Activated CD8-positive, alpha-beta memory T cell treated with anti-CD3 and anti-CD28 coated beads, Interleukin-2, amount 10 ng/mL, durations not matched to agents 7 days and 5 days (primary cell): ENCODE results near the gene MBOAT1. TPM values are rescaled to one million over a fixed set of nuclear protein-coding genes. Genes with fewer than 3 reads are reported as not detected.

Experiments used
- ATAC-seq: fragments of 150-1000 bp; cut with Tn5 transposase; one replicate; pipeline ENCODE4 v1.10.0; 2021; ENCODE audit warnings: moderate library complexity
- CTCF ChIA-PET: fragments of 350-600 bp; sonication (Branson Sonifier 250); formaldehyde crosslinking; loops from one replicate; lab custom pipeline; 2021; ENCODE audit warnings: antibody characterized with exemption; lab: Charles Lee
- DNase-seq: peaks from one replicate; pipeline ENCODE4 v3.0.0-alpha.2; 2020
- H3K27ac Mint-ChIP-seq: one replicate; pipeline ENCODE4 v1.8.0; 2021; ENCODE audit warnings: mild to moderate bottlenecking, mixed read lengths
- H3K27me3 Mint-ChIP-seq: one replicate; pipeline ENCODE4 v1.8.0; 2021; ENCODE audit warnings: mixed read lengths
- H3K36me3 Mint-ChIP-seq: one replicate; pipeline ENCODE4 v1.8.0; 2021; ENCODE audit warnings: mild to moderate bottlenecking, mixed read lengths
- H3K4me1 Mint-ChIP-seq: one replicate; pipeline ENCODE4 v1.8.0; 2021; ENCODE audit warnings: mixed read lengths
- H3K4me3 Mint-ChIP-seq: one replicate; pipeline ENCODE4 v1.8.0; 2021; ENCODE audit warnings: mild to moderate bottlenecking, moderate library complexity, mixed read lengths
- H3K9me3 Mint-ChIP-seq: one replicate; pipeline ENCODE4 v1.8.0; 2022; ENCODE audit warnings: low read depth, mixed read lengths
- total RNA-seq, 2 experiments: library from RNA; stranded (reverse); gene quantifications; one replicate each; pipeline ENCODE4 v1.2.3, GENCODE V29; 2021

Gene MBOAT1
- total RNA-seq, 2 experiments from 2014 or later, result 17.7 to 22.6 TPM

DNA sequence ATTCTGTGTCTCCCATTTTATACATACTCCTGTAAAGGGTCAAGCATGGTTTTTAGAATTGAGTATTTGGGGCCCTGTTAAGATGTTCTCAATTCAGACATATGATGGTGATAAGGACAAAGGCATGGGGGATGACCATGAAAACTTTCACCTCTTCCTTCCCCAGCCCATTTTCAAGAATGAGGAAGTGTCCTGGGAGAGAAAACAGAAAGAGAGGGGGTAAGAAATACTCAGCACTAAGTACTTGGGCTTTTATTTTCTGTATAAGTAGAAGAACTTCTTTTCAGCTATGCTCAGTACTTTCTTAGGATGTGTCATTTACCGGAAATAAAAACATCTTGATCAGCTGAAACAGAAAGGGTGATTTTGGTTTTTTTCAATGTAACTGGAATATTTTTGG, 10.9 kb upstream of the MBOAT1 start:
- Mint-ChIP-seq H3K4me1 (no peaks in the 10 kb centered on the region), H3K4me3 (no peak overlapping the region), H3K27me3 (peaks cover 3% of the 10 kb centered on the region), H3K27ac (no peak overlapping the region), H3K36me3 (no peaks in the 10 kb centered on the region), H3K9me3 (no peaks in the 10 kb centered on the region)
- CTCF ChIA-PET, result no interaction called here
- ATAC-seq (no peak), DNase-seq (no peak)

DNA sequence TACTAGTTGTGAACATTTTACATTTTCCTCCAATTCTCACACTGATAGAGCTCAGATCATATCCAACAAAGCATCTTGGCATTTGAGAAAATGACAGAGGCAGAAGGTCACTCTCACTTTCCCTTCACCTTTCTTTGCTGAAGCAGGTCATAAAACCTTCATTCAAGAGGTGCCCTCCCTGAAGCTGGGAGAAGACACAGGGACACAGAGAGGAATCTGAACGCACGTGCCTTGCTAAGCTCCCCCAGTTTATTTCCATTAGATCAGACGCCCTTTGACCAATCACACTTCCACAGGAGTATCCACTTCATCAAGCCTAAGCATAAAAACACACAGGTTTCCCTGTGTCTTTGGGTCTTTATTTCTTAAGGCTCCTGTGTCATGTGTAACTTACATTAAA, 9.2 kb upstream of the MBOAT1 start:
- Mint-ChIP-seq H3K4me1 (no peaks in the 10 kb centered on the region), H3K27me3 (peaks cover 3% of the 10 kb centered on the region), H3K36me3 (no peaks in the 10 kb centered on the region), H3K4me3 (no peak overlapping the region), H3K9me3 (no peaks in the 10 kb centered on the region), H3K27ac (no peak overlapping the region)
- ATAC-seq (no peak), DNase-seq (no peak)
- CTCF ChIA-PET, result no interaction called here

DNA sequence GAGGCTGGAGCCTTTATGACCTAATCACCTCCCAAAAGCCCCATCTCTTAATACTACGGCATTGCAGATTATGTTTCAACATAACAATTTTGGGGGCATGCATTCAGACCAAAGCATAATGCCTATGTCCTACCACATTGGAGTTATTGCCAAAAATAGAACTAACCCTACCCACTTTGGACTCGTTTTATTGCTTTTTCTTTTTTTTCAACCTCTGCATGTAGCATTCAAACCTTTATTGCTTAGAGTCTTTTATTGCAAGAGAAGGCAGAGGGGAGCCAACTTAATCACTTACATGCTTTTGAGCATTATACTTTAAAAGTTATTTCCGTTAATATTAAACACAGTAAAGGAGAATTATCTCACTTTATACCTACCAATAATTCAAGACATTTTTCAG, 8.1 kb upstream of the MBOAT1 start:
- Mint-ChIP-seq H3K27me3 (no peaks in the 10 kb centered on the region), H3K36me3 (no peaks in the 10 kb centered on the region), H3K9me3 (no peaks in the 10 kb centered on the region), H3K4me1 (no peaks in the 10 kb centered on the region), H3K4me3 (no peak overlapping the region), H3K27ac (no peak overlapping the region)
- no peak for DNase-seq
- ATAC-seq, result no peak
- CTCF ChIA-PET, result no interaction called here

DNA sequence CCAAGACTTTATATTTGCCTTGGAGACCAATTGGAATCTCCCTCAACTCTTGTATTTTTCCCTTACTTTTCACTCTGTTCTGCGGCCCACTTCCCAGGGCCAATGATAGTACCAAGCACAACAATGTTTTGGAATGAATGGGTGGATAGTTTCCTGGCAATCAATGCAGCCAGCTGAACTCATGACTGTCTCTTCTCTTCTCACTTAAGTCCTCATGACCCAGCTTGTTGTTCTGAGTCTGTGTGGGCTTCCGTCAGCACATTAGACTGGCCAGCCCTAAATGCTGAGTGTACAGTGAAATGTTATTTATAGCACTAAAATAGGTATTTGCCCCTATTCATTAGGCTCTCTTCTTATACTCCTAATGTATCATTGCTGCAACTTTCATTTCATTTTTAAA, 5.6 kb upstream of the MBOAT1 start:
- Mint-ChIP-seq H3K4me1 (peaks cover 8% of the 10 kb centered on the region), H3K9me3 (no peaks in the 10 kb centered on the region), H3K36me3 (no peaks in the 10 kb centered on the region), H3K4me3 (no peak overlapping the region), H3K27ac (no peak overlapping the region), H3K27me3 (no peaks in the 10 kb centered on the region)
- no peak for DNase-seq
- no peak for ATAC-seq
- CTCF ChIA-PET, result interaction anchor here (1.4 to 1.5 kb wide), 2 partner anchors 73 to 190 kb away, joined by 3 to 4 read pairs; no protein-coding TSS in a partner anchor

DNA sequence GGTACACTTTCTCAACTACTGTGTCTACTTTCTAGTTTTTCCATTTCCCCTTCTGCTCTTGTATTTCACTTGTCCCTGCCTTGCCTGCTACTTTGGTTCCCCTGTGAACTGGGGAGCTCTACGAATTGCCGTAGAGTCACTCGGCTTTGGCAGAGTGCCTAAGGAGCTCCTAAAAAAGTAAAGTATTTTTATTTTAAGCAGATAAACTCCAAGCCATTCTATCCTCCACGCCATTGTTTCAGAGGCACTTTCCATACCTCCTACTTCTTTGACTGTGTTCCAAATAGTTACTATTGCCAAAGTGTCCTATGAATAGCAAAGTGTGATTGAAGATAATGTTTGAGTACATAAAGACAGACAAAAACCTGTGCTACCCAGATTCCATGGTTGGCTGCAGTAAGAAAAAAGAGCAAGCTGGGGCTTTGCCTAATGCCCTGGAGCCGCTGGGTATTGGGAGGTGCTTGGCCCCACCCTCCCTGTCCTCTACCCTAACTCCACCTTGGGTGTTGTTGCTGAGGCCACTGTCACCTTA, 5.1 kb upstream of the MBOAT1 start:
- peaks cover 10% of the 10 kb centered on the region for H3K4me1 Mint-ChIP-seq
- H3K36me3 Mint-ChIP-seq, result no peaks in the 10 kb centered on the region
- no peak for DNase-seq
- ATAC-seq, result no peak
- H3K4me3 Mint-ChIP-seq, result no peak overlapping the region
- no peaks in the 10 kb centered on the region for H3K9me3 Mint-ChIP-seq
- no peaks in the 10 kb centered on the region for H3K27me3 Mint-ChIP-seq
- no peak overlapping the region for H3K27ac Mint-ChIP-seq
- CTCF ChIA-PET, result interaction anchor here (1.4 to 1.5 kb wide), 2 partner anchors 73 to 190 kb away, joined by 3 to 4 read pairs; no protein-coding TSS in a partner anchor

DNA sequence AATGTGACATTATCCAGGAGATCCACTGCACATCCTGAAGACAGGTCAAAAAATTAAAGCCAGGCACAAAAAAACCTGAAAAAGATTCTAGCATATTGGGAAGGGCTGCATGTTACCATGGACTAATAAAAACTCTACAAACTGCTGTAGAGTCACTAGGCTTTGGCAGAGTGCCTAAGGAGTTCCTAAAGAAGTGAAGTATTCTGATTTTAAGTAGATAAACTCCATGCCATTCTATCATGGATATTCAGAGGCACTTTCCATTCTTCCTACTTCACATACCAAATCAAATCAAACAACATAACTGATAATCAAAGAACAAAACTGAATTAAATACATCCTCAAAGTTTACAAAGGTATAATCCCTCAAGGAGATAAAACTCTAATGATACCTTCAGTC, 3.0 kb upstream of the MBOAT1 start:
- H3K36me3 Mint-ChIP-seq, result no peaks in the 10 kb centered on the region

DNA sequence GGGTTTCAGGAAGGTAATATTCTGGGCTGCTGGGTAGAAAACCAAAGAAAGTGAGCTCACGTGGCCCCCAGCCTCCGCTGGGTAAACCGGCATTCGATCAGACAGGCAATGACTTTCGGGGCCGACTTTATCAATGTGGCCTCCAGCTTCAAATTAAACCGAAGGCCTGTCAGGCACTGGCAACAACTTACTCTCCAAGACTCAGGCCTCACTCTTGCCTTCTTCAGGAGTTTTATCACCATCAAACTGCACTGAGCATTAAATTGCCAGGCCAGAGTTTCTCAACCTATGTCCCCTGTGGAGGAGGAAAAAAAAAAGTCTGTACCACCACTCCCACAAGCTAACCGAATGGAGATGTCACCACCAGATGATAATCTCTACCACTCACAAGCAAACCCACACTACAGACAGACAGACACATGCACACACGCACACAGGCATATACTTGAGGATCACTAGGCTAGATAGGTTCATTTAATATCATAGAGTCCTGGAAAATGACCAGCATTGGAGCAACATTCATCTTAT, 1.1 kb upstream of the MBOAT1 start:
- CTCF ChIA-PET, result interaction anchor here (0.6 to 2.3 kb wide), 5 partner anchors 10 to 191 kb away, joined by 3 to 13 read pairs (median 4); no protein-coding TSS in a partner anchor
- Mint-ChIP-seq H3K9me3 (no peaks in the 10 kb centered on the region), H3K27ac (peak overlapping the region; percentile 99), H3K36me3 (no peaks in the 10 kb centered on the region), H3K4me3 (peak overlapping the region; percentile 89), H3K27me3 (no peaks in the 10 kb centered on the region), H3K4me1 (peaks cover 42% of the 10 kb centered on the region)
- ATAC-seq (no peak), DNase-seq (no peak)

More for the DNA sequence above, 3.0 kb upstream of the MBOAT1 start:
- CTCF ChIA-PET, result no interaction called here
- Mint-ChIP-seq H3K4me1 (peaks cover 24% of the 10 kb centered on the region), H3K4me3 (no peak overlapping the region), H3K27ac (no peak overlapping the region), H3K9me3 (no peaks in the 10 kb centered on the region), H3K27me3 (no peaks in the 10 kb centered on the region)
- DNase-seq, result no peak
- ATAC-seq, result no peak

DNA sequence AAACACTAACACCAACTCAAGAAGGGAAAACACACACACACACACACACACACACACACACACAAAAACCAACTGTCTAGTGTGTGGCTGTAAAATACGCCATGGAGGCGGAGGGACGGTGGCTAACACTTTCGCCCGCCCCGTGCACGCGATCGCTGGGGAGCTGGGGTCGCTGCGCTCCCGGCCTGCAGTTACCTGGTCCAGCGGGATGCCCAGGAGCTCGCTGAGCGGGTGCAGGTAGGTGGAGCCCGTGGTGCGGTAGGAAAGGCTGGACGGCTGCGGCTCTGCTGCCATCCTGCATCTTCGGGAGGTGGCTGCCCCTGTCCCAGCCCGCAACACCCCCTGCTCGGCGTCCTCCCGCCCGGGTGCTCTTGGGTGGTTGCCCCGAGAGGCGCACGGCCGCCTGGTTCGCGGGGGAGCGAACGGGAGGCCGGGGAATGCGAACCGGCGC, 303 bp downstream of the MBOAT1 start:
- no peaks in the 10 kb centered on the region for H3K9me3 Mint-ChIP-seq
- CTCF ChIA-PET, result interaction anchor here (0.9 to 2.3 kb wide), 4 partner anchors 9 to 316 kb away, joined by 3 to 13 read pairs (median 4); no protein-coding TSS in a partner anchor
- peak; percentile 71 for DNase-seq

DNA sequence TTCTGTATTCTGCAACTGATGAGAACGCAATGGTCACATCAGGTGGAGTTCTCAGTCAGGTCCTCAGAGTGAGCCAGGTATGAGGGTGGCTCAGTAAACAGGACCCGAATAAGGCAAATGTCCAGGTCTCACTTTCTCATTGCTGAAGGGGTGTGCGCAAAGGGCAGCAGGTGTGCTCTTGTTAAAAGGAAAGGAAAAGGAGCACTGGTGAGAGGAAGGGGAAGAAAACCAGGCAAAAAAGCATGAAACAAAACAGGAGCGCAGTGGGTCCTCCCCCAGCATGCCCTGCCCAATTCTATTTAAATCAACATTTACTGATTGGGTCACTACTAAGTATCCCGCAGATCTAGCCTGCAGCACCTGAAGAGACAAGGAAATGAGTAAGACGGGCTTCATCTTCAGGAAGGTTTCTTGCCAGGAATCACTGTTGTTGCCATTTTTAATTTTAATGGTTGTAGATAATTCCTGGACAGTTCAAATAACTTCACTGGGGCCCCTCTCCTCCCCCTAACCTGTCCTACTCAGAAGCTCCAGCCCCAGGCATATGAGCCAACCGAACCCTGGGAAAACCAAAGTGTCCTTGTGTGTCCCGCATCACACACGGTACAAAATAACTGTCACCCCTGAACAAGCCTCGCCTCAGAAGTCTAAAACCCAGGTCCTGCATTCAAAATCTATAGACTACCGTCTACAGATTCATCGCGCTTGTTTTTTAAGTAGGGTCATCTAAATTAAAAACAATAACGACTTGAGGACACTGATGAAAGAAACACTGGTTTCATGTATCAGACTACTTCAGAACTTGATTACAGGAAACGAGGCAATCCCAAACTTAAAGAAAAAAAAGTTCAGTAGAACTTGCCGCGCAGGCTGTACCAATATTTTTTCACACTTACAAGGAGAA, 980 bp downstream of the MBOAT1 start:
- Mint-ChIP-seq H3K4me3 (peak overlapping the region; percentile 84), H3K27ac (peak overlapping the region; percentile 89), H3K27me3 (no peaks in the 10 kb centered on the region), H3K4me1 (peaks cover 62% of the 10 kb centered on the region), H3K36me3 (peaks cover 4% of the 10 kb centered on the region), H3K9me3 (no peaks in the 10 kb centered on the region)
- DNase-seq (no peak), ATAC-seq (no peak)
- CTCF ChIA-PET, result interaction anchor here (0.9 to 2.3 kb wide), 2 partner anchors 8 to 188 kb away, joined by 3 to 13 read pairs; no protein-coding TSS in a partner anchor

More for the DNA sequence above, 303 bp downstream of the MBOAT1 start:
- H3K27ac Mint-ChIP-seq, result peak overlapping the region; percentile 89
- peak; percentile 40 for ATAC-seq
- H3K4me1 Mint-ChIP-seq, result peaks cover 55% of the 10 kb centered on the region
- H3K36me3 Mint-ChIP-seq, result no peaks in the 10 kb centered on the region
- no peaks in the 10 kb centered on the region for H3K27me3 Mint-ChIP-seq
- H3K4me3 Mint-ChIP-seq, result peak overlapping the region; percentile 84

DNA sequence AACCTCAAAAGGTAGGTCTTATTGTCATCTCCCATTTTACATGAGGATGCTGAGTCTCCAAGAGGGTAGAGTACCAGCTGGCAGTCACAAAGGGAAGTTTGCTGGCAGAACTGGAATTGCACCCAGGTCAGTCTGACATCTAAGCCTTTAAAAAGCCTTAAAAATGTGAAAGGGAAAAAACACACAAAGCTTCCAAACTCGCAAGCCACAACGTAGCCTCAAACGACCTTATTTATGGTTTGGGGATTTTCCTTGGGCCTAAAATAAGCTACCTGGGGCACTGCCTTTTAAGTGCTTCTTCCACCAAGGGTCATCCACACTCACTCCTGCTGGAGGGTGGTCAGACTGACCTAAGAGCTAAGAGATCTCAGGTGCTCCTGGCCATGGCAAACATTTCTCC, 2.1 kb downstream of the MBOAT1 start:
- H3K4me1 Mint-ChIP-seq, result peaks cover 73% of the 10 kb centered on the region
- peaks cover 5% of the 10 kb centered on the region for H3K36me3 Mint-ChIP-seq
- CTCF ChIA-PET, result interaction anchor here (0.9 kb wide), 1 partner anchor 84 kb away, joined by 4 read pairs; no protein-coding TSS in a partner anchor
- no peaks in the 10 kb centered on the region for H3K27me3 Mint-ChIP-seq
- H3K4me3 Mint-ChIP-seq, result peak overlapping the region; percentile 12
- H3K27ac Mint-ChIP-seq, result no peak overlapping the region
- ATAC-seq, result no peak
- no peak for DNase-seq
- no peaks in the 10 kb centered on the region for H3K9me3 Mint-ChIP-seq

DNA sequence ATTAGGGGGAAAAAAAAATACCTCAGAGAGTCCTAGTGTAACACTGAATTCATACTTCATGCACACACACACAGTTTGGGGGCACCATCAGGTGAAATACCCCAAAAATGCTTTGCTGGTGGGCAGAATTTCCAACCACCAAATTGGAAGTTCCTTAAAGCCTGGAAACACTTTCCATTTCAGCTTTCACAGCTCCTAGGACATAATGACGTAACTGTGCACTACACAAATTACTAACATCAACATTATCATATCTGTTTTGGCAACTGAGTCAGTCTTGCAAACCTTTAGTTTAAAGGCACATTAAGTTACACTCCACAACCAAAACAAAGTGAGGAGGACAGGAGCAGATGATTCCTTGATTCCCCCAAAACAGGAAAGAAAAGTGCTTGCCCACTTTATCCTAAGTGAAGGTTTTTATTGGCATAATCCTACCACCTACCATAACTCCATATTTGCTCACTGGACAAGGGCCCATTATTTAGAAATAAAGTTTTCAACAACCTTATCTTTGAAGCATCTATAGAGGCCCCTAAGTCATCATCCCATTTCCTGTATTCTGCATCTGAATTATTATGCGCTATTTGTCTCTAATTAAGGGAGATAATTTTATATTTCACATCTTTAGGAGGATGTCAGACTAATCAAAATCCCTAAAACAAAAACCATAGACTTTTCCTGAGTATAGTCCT, 3.4 kb downstream of the MBOAT1 start:
- H3K27me3 Mint-ChIP-seq, result no peaks in the 10 kb centered on the region
- DNase-seq, result no peak
- peaks cover 12% of the 10 kb centered on the region for H3K36me3 Mint-ChIP-seq
- no peaks in the 10 kb centered on the region for H3K9me3 Mint-ChIP-seq
- no peak for ATAC-seq
- no peak overlapping the region for H3K27ac Mint-ChIP-seq
- peaks cover 84% of the 10 kb centered on the region for H3K4me1 Mint-ChIP-seq
- no peak overlapping the region for H3K4me3 Mint-ChIP-seq
- CTCF ChIA-PET, result interaction anchor here (1.0 kb wide), 1 partner anchor 81 kb away, joined by 3 read pairs; no protein-coding TSS in a partner anchor

DNA sequence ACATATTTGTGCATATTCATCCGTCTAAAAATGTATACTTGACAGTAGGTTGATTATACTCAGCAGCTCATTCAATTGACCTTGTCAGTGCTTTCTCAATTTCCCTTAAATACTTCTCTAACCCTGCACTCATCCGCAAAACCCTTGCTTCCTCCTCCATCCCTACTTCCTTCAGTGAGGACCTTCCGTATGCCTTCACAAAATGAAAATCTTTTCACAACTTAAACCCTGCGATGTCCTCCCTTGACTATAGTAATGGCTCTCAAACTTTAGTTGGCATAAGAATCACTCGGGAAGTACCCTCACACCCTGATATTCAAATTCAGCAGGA, 5.2 kb downstream of the MBOAT1 start:
- H3K27me3 Mint-ChIP-seq, result no peaks in the 10 kb centered on the region
- DNase-seq (no peak), ATAC-seq (no peak)
- CTCF ChIA-PET, result no interaction called here
- H3K9me3 Mint-ChIP-seq, result no peaks in the 10 kb centered on the region
- peak overlapping the region; percentile 91 for H3K27ac Mint-ChIP-seq
- peak overlapping the region; percentile 81 for H3K4me3 Mint-ChIP-seq
- H3K36me3 Mint-ChIP-seq, result peaks cover 12% of the 10 kb centered on the region
- H3K4me1 Mint-ChIP-seq, result peaks cover 86% of the 10 kb centered on the region

DNA sequence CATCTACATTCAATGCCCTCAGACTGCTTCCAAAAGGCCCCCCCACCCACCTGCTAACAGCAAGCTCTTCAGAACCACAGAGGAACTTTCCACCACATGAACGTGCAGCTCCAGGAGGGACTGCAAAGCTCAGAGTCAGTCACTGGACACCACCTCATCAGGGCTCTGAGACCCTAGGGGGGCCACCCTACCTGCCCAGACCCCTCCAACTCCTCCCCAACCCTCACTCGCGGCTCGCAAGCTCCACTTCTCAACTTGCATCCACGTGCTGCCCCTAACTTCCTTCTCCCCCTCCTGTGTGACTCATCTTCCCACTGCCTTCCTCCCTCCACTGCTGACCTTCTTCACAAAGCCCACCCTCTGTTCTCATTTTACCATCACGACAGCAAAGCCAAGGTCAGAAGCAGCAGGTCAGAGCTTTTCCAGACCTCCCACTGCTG, 6.5 kb downstream of the MBOAT1 start:
- DNase-seq (no peak), ATAC-seq (no peak)
- no peaks in the 10 kb centered on the region for H3K27me3 Mint-ChIP-seq
- peaks cover 15% of the 10 kb centered on the region for H3K36me3 Mint-ChIP-seq
- peak overlapping the region; percentile 91 for H3K27ac Mint-ChIP-seq
- peaks cover 86% of the 10 kb centered on the region for H3K4me1 Mint-ChIP-seq
- no peaks in the 10 kb centered on the region for H3K9me3 Mint-ChIP-seq
- CTCF ChIA-PET, result interaction anchor here (1.0 to 1.2 kb wide), 2 partner anchors 76 to 80 kb away, joined by 3 read pairs; no protein-coding TSS in a partner anchor
- H3K4me3 Mint-ChIP-seq, result peak overlapping the region; percentile 81
